Erythroblast (primary cell): ENCODE measurements around the gene DDO.

Experiments used
- GATA1 ChIP-seq: IDR thresholded peaks from 2 replicates; pipeline ENCODE4 v1.6.1; 2011; ENCODE audit warnings: low read depth, mild to moderate bottlenecking, control low read depth, low read length, moderate library complexity
- POLR2A ChIP-seq: IDR thresholded peaks from 2 replicates; pipeline ENCODE4 v1.6.1; 2011; ENCODE audit warnings: mild to moderate bottlenecking, low read length

DNA sequence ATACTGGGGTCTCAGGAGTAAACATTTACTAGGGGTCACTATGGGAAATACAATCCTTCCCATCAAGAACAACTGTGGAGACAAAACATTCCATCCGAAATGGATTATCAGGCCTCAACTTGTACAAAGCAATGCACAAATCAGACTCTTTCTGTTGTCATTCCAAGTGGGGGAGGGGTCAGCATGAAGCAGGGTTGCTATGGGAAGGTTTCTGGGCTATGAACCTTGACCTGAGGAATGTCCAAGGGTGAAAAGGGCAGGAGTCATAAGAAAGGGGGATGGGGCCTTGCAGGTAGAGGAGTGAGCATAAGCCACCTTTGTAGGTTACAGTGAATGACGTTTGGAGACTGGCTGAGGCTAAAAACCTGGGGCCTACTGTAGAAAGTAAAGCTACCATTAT, 60.4 kb downstream of the DDO start:
- no peak for TF ChIP-seq POLR2A
- no peak for TF ChIP-seq GATA1
